ENCODE measurements around the gene FAM200A. TPM values are rescaled to one million over a fixed set of nuclear protein-coding genes. Genes with fewer than 3 reads are reported as not detected.
"Not testable (repeated sequence)": the region's sequence is repeated elsewhere in the genome, so short reads cannot be mapped to it uniquely, and the experiment has no call there.

Gene FAM200A
- total and polyA plus RNA-seq, 12 donors, result 4.0 to 10.7 (median 7.3) TPM

GRCh38 chr7:99571768-99572167 lies 19.9 kb upstream of the FAM200A start:
- no peak overlapping the region for H3K4me3 ChIP-seq
- TF ChIP-seq POLR2A (IDR thresholded peaks at IDR 0.05) (no peak), CTCF (IDR thresholded peaks at IDR 0.05) (no peak)
- DNase-seq, result no peak
- peaks cover 0 to 49% of the 10 kb centered on the region in 2 donors for H3K36me3 ChIP-seq (replicated peaks in 1 of 2)
- no peaks in the 10 kb centered on the region for H3K9me3 ChIP-seq (replicated peaks in 1 of 3)
- no peak overlapping the region for H3K27ac ChIP-seq
- H3K27me3 ChIP-seq, result no peaks in the 10 kb centered on the region
- intact Hi-C loops (cut with DNase I), result no loop called here
- 93 to 97% (median 95%) methylated on average over 3 of the region's 3 CpGs for WGBS, 4 donors
- no peaks in the 10 kb centered on the region for H3K4me1 ChIP-seq (replicated peaks in 1 of 2)

- intact Hi-C loops (cut with DNase I), result not testable (repeated sequence)
- WGBS, 4 donors, result 96 to 99% (median 97%) methylated on average over 4 to 7 of the region's 7 CpGs
- peaks cover 0 to 77% of the 10 kb centered on the region in 2 donors for H3K36me3 ChIP-seq (replicated peaks in 1 of 2)
Measured at GRCh38 chr7:99568770-99569169, 16.9 kb upstream of the FAM200A start.

DNA sequence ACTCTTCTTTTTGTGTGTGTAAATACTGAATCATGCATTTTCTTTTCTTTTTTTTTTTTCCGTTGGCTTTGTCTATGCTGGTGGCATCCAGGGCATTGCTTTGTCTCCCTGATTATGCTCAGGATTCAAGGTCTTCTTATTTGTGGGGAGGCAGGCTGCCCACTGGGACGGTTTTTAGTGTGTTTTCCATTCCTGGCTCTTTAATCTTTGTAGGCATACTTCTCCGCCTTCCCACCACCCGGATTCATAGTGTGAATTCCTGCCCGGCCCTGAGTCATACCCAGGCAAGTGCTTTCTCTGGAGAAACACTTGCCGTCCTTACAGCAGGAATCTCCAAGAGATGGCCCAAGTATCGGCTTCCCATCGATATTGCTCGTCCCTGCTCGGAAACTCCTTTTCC lies 11.7 kb upstream of the FAM200A start:
- TF ChIP-seq POLR2A (IDR thresholded peaks at IDR 0.05) (no peak), CTCF (IDR thresholded peaks at IDR 0.05) (no peak)
- intact Hi-C loops (cut with DNase I), result no loop called here
- Histone ChIP-seq H3K4me1 (replicated peaks in 1 of 2) (peaks cover 24 to 40% of the 10 kb centered on the region in 2 donors), H3K27me3 (no peaks in the 10 kb centered on the region), H3K4me3 (no peak overlapping the region), H3K9me3 (replicated peaks in 1 of 3) (no peaks in the 10 kb centered on the region), H3K27ac (peak overlapping the region; percentile 18 to 82 (median 46)), H3K36me3 (replicated peaks in 1 of 2) (peaks cover 0 to 69% of the 10 kb centered on the region in 2 donors)
- WGBS, 4 donors, result 51 to 72% (median 61%) methylated on average over 10 of the region's 10 CpGs
- peak; percentile 38 to 84 (median 80) for DNase-seq

More at GRCh38 chr7:99568770-99569169, 16.9 kb upstream of the FAM200A start:
- H3K27ac ChIP-seq; H3K9me3 ChIP-seq (replicated peaks in 1 of 3); DNase-seq; H3K4me3 ChIP-seq; H3K4me1 ChIP-seq (replicated peaks in 1 of 2); H3K27me3 ChIP-seq: not testable (repeated sequence)

DNA sequence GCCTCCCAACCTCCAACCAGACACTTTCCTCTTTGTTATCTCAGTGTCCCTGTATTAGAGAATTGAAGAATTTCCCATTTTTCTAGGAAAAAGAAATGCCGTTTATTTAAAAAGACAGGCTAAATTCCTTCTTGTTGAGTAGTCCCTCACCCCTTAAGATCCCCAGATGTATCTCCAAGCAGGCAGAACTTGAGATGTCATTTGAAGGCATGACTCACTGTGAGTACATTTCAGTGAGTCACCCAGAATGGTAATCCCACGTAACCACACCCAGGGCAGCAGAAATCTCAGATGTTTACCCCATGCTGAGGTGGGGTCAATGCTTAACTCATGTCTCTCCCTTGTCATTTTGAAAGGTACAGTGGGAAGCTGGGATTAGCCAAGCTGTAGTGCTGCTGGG lies 10.9 kb upstream of the FAM200A start:
- Histone ChIP-seq H3K27me3 (no peaks in the 10 kb centered on the region), H3K36me3 (replicated peaks in 1 of 2) (peaks cover 0 to 63% of the 10 kb centered on the region in 2 donors), H3K4me3 (no peak overlapping the region), H3K9me3 (replicated peaks in 1 of 3) (no peaks in the 10 kb centered on the region), H3K27ac (peak overlapping the region; percentile 18 to 82 (median 70)), H3K4me1 (replicated peaks in 1 of 2) (peaks cover 24 to 41% of the 10 kb centered on the region in 2 donors)
- peak in 5 of 7 donors; percentile 35 to 54 (median 47) for DNase-seq
- TF ChIP-seq POLR2A (IDR thresholded peaks at IDR 0.05) (peak in 1 of 2 donors; percentile 26), CTCF (IDR thresholded peaks at IDR 0.05) (no peak)
- WGBS, 4 donors, result 28 to 38% (median 32%) methylated on average over 2 of the region's 2 CpGs
- intact Hi-C loops (cut with DNase I), result no loop called here

DNA sequence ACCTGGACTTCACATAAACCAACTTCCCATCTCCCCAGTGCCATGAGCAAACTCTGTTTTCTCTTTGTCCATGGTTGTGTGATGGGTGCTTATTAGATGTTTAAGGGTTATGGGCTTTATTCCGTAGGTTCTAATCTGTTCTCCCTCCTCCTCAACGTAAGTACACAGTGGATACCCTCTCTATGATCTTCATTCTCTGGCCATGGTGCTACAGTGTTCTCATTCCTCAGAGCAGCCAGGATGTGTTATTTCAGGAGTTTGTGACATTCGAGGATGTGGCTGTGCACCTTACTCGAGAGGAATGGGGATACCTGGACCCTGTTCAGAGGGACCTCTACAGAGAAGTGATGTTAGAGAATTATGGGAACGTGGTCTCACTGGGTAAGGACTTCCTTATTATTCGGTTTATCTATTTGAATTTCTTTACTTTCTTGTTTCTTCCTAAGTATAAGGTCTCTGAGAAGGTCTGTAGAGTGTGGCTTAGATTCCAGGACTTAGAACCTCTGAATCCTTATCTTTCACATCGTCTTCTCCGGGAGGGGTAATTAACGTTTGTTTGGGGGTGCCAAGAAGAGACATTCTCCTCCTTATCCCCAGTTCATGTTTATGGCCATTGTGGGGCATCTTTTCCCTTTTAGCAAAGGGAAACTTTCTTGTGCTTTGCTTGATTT lies 10.3 kb upstream of the FAM200A start:
- peaks cover 29 to 47% of the 10 kb centered on the region in 2 donors for H3K4me1 ChIP-seq (replicated peaks in 1 of 2)
- no peaks in the 10 kb centered on the region for H3K27me3 ChIP-seq
- no peaks in the 10 kb centered on the region for H3K9me3 ChIP-seq (replicated peaks in 1 of 3)
- peaks cover 0 to 63% of the 10 kb centered on the region in 2 donors for H3K36me3 ChIP-seq (replicated peaks in 1 of 2)
- H3K4me3 ChIP-seq, result no peak overlapping the region
- no peak for DNase-seq
- peak overlapping the region in 3 of 5 donors; percentile 70 to 82 (median 77) for H3K27ac ChIP-seq
- WGBS, 4 donors, result 76 to 83% (median 80%) methylated on average over 9 of the region's 9 CpGs
- intact Hi-C loops (cut with DNase I), result no loop called here
- TF ChIP-seq CTCF (IDR thresholded peaks at IDR 0.05) (no peak), POLR2A (IDR thresholded peaks at IDR 0.05) (no peak)

Measured in adrenal gland (tissue), 12 donors.